Measurements from ENCODE around the gene EMX2.

Gene EMX2

GRCh38 chr10:117545141-117546019 is 2.8 kb downstream of the EMX2 start:
- DNase-seq: no peak

GRCh38 chr10:117546020-117546580 is 3.6 kb downstream of the EMX2 start:
- DNase-seq: no peak

GRCh38 chr10:117546581-117547015 is 4.1 kb downstream of the EMX2 start:
- no peak for DNase-seq

DNA sequence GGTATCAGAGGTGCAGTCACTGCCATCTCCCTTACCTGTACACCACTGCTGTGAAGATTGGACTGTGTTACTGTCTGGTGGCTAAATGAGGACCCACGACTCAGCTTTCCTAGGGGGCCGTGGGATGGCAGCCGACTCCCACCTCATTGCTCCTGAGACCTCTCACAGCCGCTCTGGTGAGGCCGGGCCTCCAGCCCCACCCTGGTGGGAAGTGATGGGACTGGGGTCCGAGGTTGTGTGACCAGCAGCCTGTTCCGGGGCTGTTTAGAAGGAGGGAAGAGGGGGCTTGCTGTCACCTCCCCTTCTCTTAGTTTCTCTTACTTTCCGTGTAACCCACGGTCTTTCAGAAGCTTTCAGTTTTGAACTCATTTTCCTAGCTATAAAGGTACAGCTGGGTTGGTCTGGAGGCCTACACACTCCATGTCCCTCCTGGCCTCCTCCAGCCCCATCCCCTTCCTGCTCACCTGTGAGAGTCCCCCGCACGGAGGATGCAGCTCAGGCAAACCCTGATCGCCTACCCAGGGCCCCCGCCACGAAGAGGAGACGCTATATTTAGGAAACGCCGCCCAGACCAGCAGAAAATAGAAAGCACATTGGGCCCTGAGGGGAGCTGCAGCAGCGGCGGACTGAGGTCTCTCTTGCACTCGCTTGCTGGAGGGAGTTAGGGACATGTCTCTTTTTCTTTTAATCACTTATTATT is 4.6 kb downstream of the EMX2 start:
- no peak for DNase-seq

DNA sequence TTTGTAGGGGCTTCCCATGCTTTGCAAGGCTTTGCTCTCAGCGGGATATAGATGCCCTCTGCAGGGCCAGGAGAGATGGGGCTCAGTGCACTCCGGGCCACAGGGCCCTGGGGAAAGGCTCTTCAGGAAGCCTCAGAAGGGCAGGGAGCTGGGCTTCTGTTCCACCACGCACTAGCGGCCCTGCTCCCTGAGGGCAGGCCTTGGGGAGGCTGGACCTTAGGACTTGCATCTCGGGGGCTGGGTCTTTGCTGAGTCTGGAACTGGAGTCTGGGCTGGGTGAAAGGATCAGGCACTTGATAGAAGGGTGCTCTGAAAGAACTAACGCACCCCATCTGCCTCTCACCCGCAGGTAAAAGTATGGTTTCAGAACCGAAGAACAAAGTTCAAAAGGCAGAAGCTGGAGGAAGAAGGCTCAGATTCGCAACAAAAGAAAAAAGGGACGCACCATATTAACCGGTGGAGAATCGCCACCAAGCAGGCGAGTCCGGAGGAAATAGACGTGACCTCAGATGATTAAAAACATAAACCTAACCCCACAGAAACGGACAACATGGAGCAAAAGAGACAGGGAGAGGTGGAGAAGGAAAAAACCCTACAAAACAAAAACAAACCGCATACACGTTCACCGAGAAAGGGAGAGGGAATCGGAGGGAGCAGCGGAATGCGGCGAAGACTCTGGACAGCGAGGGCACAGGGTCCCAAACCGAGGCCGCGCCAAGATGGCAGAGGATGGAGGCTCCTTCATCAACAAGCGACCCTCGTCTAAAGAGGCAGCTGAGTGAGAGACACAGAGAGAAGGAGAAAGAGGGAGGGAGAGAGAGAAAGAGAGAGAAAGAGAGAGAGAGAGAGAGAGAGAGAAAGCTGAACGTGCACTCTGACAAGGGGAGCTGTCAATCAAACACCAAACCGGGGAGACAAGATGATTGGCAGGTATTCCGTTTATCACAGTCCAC is 5.4 kb downstream of the EMX2 start:
- no peak for DNase-seq

DNA sequence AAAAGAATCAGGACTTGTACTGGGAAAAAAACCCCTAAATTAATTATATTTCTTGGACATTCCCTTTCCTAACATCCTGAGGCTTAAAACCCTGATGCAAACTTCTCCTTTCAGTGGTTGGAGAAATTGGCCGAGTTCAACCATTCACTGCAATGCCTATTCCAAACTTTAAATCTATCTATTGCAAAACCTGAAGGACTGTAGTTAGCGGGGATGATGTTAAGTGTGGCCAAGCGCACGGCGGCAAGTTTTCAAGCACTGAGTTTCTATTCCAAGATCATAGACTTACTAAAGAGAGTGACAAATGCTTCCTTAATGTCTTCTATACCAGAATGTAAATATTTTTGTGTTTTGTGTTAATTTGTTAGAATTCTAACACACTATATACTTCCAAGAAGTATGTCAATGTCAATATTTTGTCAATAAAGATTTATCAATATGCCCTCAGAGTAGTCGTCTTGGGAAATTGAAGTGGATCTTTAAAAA is 6.6 kb downstream of the EMX2 start:
- no peak for DNase-seq

DNA sequence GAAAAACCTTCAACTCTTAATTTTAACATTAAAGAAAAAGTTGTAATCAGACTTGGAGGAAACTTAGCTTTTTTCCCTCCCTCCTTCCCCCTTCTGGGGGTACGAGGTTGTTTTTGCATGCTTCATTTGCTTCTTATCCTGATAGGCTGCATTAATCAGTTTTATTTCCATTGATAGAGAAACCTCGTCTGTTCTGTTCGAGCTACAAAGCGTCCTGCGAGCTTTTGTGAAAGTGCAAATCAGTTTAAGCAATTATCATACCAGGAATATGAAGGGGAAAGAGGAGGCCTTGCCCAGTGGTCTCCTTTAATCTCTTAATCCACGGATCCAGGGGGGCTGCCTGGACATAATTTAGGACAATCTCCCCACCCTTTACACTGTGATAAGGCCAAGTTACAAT is 7.5 kb downstream of the EMX2 start:
- no peak for DNase-seq

- no peak for DNase-seq
These were observed 8.2 kb downstream of the EMX2 start for GRCh38 chr10:117550599-117551329.

DNA sequence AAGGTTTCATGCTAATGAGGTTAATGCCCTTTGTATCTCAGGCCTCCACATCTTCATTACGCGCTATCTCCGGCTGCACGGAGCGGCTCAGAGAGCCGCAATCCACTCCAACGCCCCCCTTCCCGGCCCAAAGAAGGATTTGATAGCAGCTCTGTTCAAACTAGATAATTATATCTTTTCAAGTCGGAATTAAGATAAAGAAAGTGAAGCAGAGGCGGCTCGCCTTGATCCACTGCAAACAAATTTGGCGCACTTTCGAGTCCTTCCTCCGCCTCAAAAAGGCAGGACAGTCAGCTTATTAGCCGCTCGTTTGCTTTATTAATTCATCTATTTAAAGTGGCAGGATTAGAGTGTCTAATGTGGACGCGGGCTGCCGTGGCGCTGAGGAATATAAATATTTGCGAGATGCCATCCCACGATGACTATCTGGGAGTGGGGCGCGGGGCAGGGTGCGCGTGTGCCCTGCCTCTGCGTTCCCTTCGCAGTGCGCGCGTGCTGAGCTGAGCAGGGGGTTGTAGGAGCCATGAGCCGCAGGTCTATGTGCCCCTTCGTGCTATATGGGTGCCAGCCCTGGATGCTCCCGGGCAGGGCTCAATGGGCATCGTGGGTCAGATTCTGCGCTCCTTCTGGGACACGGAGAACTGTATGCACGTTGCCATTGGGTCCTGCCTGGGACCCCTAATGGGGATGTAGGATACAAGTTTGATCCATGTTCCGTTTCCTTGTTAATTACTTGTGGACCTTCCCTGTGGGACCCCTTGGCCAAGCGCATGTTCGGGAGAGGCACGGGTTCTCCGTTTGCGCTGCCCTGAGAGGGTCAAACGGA is 9.0 kb downstream of the EMX2 start:
- DNase-seq: no peak

DNA sequence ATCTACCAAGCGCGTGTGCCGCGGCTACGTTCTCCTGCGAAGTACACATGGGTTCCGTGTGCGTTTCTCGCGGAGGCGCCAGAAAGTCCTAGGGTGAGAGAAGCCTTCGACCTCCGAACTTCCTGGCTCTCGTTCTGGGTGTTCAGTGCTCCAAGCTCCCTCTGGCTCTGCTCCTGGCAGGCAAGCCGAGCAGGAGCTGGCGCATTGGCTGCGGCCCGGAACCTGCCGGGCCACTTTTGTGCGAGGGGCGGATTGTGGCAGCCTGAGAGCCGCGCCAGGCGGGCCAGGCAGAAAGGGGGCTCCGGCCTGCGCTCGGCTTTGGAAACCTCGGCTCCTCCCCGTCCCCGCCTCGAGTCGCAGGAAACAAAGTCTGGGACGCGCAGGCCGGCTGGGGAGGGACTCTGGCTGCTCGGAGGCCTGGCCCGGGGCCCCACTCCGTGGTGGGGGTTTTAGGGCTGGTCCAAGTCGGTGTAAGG is 9.6 kb downstream of the EMX2 start:
- DNase-seq: no peak

- no peak for DNase-seq
These were observed 10.2 kb downstream of the EMX2 start for GRCh38 chr10:117552701-117553141.

GRCh38 chr10:117553142-117553814 is 10.7 kb downstream of the EMX2 start:
- DNase-seq: no peak

- DNase-seq: no peak
These were observed 11.2 kb downstream of the EMX2 start for GRCh38 chr10:117553815-117554172.

DNA sequence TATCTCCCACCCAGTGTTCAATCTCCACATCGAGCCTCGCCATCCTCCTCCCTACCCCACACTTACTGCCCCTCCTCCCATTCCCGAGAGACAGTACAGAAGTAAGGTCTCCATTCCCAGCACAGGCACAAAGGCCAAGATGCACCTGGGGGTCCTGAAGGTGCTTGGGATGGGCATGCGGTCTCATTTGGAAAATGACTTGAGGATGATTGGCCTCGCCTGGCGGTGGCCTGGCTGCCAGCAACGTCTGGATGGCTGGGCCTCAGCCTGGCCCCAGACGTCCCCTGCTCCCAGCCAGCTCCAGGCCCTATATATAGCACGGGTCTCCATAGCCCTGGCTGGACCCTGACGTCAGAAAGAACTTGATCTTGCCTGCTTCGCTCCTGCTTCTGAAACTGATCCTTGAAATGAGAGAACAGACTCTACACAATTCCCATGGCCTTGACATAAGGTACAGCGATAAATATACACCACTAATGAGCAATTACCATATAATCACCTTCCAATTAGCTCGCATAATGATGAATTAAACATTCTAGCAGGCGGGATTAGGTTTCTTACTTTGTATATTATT is 11.8 kb downstream of the EMX2 start:
- no peak for DNase-seq

DNA sequence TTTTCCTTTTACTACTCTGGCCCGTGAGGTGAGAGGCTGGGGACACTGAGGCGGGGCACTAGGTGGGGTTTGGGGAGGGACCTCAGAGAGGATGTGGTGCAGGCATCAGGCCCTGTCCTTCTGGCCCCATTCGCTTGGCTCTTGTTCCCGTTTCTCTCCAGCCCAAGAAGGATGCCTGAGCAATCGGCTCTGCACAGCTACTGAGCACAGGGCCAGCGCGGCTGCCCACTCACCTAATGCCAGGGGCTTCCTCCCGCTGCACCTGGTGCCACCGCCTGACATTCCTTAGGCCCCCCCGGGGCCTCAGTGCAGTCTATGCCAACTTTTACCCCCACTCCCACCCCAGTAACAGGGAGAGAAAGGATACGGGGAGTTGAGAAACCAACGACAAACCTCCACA is 12.5 kb downstream of the EMX2 start:
- no peak for DNase-seq

DNA sequence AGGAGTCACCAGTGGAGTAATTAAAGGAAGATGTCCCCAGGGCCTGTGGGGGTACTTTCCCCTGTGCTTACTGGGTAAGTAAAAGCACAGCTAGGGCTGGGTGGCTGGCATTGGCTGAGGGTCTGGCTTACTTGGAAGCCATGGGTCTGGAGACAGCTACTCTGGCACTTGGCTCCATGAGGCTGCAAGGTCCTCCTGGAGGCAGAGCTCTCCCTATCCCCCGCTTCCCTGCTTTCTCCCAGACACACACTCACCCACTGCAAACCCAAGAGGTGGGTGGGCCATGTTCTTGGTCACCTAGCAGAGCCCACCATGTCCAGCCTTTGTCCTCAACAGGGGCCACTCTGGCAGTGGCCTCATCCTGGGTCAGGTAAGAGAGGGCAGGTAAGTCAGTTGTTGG is 13.3 kb downstream of the EMX2 start:
- no peak for DNase-seq

GRCh38 chr10:117556356-117556755 is 13.8 kb downstream of the EMX2 start:
- DNase-seq: no peak

DNA sequence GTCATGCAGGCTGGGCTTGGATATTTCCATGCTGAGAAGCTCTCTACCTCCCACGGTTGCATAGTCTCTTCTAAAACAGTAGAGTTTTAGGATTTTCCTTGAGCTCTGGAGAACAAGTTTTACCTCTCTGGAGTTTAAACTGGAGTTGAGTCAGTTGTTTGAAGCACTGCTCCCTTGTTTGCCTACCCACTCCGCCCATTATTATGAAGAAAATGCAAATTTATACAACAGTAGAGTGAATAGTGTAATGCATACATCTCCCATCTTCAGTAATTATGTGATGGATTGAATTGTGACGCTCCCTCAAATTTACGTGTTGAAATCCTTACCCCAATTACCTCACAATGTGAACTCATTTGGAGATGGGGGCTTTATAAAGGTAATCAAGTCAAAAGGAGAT is 17.2 kb downstream of the EMX2 start:
- no peak for DNase-seq

DNA sequence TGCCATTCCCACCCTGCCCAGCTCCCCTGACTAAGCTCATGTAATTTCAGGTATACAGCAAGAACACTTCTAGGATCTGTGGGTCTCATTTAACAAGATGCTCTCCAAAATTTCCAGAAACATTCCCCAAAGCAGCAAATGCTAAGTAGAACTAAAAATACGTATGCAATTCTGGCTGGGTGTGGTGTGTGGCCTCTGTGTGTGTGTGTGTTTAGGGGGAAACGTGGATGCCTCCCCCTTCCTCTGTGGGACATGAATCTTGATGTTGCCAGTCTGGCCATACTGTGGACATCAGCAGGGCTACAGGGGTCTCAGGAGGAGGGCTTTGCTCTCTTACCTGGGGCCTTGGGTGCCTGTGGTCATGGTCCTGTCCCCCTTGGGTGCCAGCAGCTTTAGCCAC is 18.4 kb downstream of the EMX2 start:
- DNase-seq: no peak

DNA sequence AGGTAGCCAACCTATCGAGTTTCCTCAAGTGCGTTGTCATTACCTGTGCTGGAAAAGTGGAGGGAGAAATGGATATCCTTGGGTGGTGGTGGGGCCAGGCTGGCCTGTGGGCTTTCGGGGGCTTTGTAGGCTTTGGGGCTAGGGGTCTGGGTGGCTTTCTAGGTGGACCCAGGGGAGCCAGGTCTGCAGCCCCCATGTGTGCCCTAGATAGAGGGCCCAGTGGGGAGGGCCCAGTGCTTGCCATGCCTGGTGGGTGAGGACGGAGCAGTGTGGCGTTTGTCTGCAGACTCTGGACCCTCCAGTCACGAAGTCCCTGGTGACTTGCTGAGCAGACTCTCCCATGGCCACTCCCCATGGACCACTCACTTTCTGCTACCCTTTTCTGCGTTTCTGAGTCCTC is 19.7 kb downstream of the EMX2 start:
- DNase-seq: no peak

Data from HCEC 1CT (cell line).